MM.1S (cell line): ENCODE measurements around the gene GNL3L.

ENCODE experiments used
- EZH2 ChIP-seq: fragments of 300-600 bp; sonication (generic); optimal IDR thresholded peaks from 2 replicates; pipeline ENCODE3; 2017; ENCODE audit warnings: low read depth, mild to moderate bottlenecking, antibody characterized with exemption, low read length, mixed read lengths
- EZH2phosphoT487 ChIP-seq: fragments of 300-600 bp; sonication (generic); IDR thresholded peaks from 2 replicates; pipeline ENCODE4 v1.6.1; 2018; ENCODE audit warnings: antibody characterized with exemption, low read length
- TF ChIP-seq, protein P1 (sequence below): fragments of 300-600 bp; sonication (generic); IDR thresholded peaks from 2 replicates; pipeline ENCODE4 v1.5.1; 2016; ENCODE audit warnings: antibody characterized with exemption, low read length, mixed read lengths

DNA sequence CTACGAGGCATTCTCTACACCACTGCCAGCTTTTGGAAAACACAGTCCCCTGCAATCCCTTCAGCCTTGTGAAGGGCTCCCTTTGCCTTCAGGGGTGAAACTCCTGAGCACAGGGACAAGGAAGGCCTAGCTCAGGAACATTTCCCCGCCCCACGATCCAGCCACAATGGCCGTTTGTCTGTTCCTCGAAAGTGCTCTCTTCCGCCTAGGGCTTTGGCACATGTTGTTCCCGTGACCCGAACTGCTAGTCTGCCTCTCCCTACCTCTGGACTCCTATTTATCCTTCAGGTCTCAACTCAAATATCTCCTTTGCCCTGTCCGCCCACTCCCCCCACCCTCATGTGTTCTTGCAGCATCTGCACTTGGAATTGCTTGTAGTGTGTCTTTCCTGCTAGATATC, 46.1 kb upstream of the GNL3L start:
- TF ChIP-seq, protein P1, sequence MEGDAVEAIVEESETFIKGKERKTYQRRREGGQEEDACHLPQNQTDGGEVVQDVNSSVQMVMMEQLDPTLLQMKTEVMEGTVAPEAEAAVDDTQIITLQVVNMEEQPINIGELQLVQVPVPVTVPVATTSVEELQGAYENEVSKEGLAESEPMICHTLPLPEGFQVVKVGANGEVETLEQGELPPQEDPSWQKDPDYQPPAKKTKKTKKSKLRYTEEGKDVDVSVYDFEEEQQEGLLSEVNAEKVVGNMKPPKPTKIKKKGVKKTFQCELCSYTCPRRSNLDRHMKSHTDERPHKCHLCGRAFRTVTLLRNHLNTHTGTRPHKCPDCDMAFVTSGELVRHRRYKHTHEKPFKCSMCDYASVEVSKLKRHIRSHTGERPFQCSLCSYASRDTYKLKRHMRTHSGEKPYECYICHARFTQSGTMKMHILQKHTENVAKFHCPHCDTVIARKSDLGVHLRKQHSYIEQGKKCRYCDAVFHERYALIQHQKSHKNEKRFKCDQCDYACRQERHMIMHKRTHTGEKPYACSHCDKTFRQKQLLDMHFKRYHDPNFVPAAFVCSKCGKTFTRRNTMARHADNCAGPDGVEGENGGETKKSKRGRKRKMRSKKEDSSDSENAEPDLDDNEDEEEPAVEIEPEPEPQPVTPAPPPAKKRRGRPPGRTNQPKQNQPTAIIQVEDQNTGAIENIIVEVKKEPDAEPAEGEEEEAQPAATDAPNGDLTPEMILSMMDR = no peak
- TF ChIP-seq EZH2 = no peak
- no peak for TF ChIP-seq EZH2phosphoT487
